SU-DHL-6 (cell line): ENCODE results near the gene ABHD17A.

Experiments
- H2AFZ ChIP-seq: fragments of 200-600 bp; sonication (generic); 2 replicates; pipeline ENCODE4 v1.6.1; 2014; ENCODE audit warnings: low read depth, mild to moderate bottlenecking, moderate library complexity, mixed read lengths, antibody characterized with exemption, low read length; ENCODE audit not compliant: severe bottlenecking
- H3F3A ChIP-seq: fragments of 200-600 bp; shearing (Covaris generic); 2 replicates; pipeline ENCODE4 v1.6.0; 2016; ENCODE audit warnings: antibody characterized with exemption, mild to moderate bottlenecking; ENCODE audit not compliant: insufficient read depth
- H3K27ac ChIP-seq: fragments of 200-600 bp; sonication (generic); 2 replicates; pipeline ENCODE4 v1.5.1; 2016; ENCODE audit warnings: low read depth, mild to moderate bottlenecking, low read length, moderate library complexity, mixed read lengths
- H3K27me3 ChIP-seq: fragments of 200-600 bp; sonication (generic), shearing (Covaris generic); 2 replicates; pipeline ENCODE4 v1.6.0; 2014; ENCODE audit warnings: mild to moderate bottlenecking, low read length
- H3K36me3 ChIP-seq: fragments of 200-600 bp; sonication (generic); 2 replicates; pipeline ENCODE4 v1.6.1; 2014; ENCODE audit warnings: mild to moderate bottlenecking, low read length, mixed read lengths
- H3K4me2 ChIP-seq: fragments of 300-600, 200-600 bp; shearing (Covaris generic), sonication (generic); 2 replicates; pipeline ENCODE4 v1.6.0; 2014; ENCODE audit warnings: low read length, low read depth, mild to moderate bottlenecking; ENCODE audit not compliant: poor library complexity, severe bottlenecking
- H3K4me3 ChIP-seq: fragments of 200-600 bp; sonication (generic); 2 replicates; pipeline ENCODE4 v1.5.1; 2014; ENCODE audit warnings: antibody characterized with exemption, low read length, mild to moderate bottlenecking, mixed read lengths; ENCODE audit not compliant: insufficient read depth, poor library complexity, severe bottlenecking
- H3K79me2 ChIP-seq: fragments of 200-600 bp; sonication (generic); 2 replicates; pipeline ENCODE4 v1.6.1; 2014; ENCODE audit warnings: mild to moderate bottlenecking, low read length, moderate library complexity; ENCODE audit not compliant: insufficient read depth
- H3K9ac ChIP-seq: fragments of 200-600 bp; sonication (generic); 2 replicates; pipeline ENCODE4 v1.7.0; 2014; ENCODE audit warnings: mild to moderate bottlenecking, low read length
- H3K9me2 ChIP-seq: fragments of 200-600 bp; sonication (generic); replicated peaks from 2 replicates; pipeline ENCODE4 v1.6.1; 2014; ENCODE audit warnings: low read length; ENCODE audit not compliant: insufficient read depth
- H3K9me3 ChIP-seq: fragments of 200-600 bp; sonication (generic); 2 replicates; pipeline ENCODE4 v1.6.1; 2014; ENCODE audit warnings: low read length, mixed read lengths; ENCODE audit not compliant: insufficient read depth
- H4K20me1 ChIP-seq: fragments of 200-600 bp; sonication (generic); 2 replicates; pipeline ENCODE4 v1.6.1; 2014; ENCODE audit warnings: low read depth, mild to moderate bottlenecking, antibody characterized with exemption, low read length, moderate library complexity, mixed read lengths
- CTCF ChIP-seq: fragments of 200-600 bp; sonication (generic); IDR thresholded peaks from one replicate; pipeline ENCODE4 v1.5.1; 2017; ENCODE audit warnings: antibody characterized with exemption, mild to moderate bottlenecking, low read length, moderate library complexity; ENCODE audit not compliant: insufficient read depth, poor library complexity, severe bottlenecking
- EZH2phosphoT487 ChIP-seq: fragments of 200-600 bp; sonication (generic), shearing (Covaris generic); conservative IDR thresholded peaks from 2 replicates; pipeline ENCODE4 v1.6.1; 2018; ENCODE audit warnings: mild to moderate bottlenecking, antibody characterized with exemption, low read length, moderate library complexity, mixed read lengths

ABHD17A gene

GRCh38 chr19:1833540-1833939 lies 51.8 kb downstream of the ABHD17A start:
- peaks cover 56% of the 10 kb centered on the region for H3K79me2 ChIP-seq

GRCh38 chr19:1832046-1832663 lies 53.1 kb downstream of the ABHD17A start:
- H3F3A ChIP-seq, result no peaks in the 10 kb centered on the region
- H3K9me3 ChIP-seq, result no peaks in the 10 kb centered on the region
- no peak for TF ChIP-seq EZH2phosphoT487
- no peak for TF ChIP-seq CTCF
- H3K36me3 ChIP-seq, result no peaks in the 10 kb centered on the region
- H3K79me2 ChIP-seq, result peaks cover 43% of the 10 kb centered on the region
- no peak overlapping the region for H3K9ac ChIP-seq
- no peak overlapping the region for H2AFZ ChIP-seq
- H4K20me1 ChIP-seq, result peaks cover 4% of the 10 kb centered on the region; the same call in 1 of the 2 replicates
- no peak overlapping the region for H3K4me2 ChIP-seq
- H3K27me3 ChIP-seq, result no peaks in the 10 kb centered on the region
- no peaks in the 10 kb centered on the region for H3K9me2 ChIP-seq
- no peak overlapping the region for H3K4me3 ChIP-seq
- no peak overlapping the region for H3K27ac ChIP-seq

More at GRCh38 chr19:1833540-1833939, 51.8 kb downstream of the ABHD17A start:
- Histone ChIP-seq H3K36me3 (no peaks in the 10 kb centered on the region), H4K20me1 (peaks cover 7% of the 10 kb centered on the region; the same call in 1 of the 2 replicates), H3K27ac (no peak overlapping the region), H3K4me3 (no peak overlapping the region), H3K4me2 (no peak overlapping the region), H2AFZ (no peak overlapping the region), H3K27me3 (no peaks in the 10 kb centered on the region), H3K9me2 (no peaks in the 10 kb centered on the region), H3F3A (no peaks in the 10 kb centered on the region), H3K9me3 (no peaks in the 10 kb centered on the region), H3K9ac (no peak overlapping the region)
- TF ChIP-seq EZH2phosphoT487, result no peak
- TF ChIP-seq CTCF, result no peak

GRCh38 chr19:1830978-1831377 lies 54.3 kb downstream of the ABHD17A start:
- TF ChIP-seq CTCF (no peak), EZH2phosphoT487 (no peak)
- Histone ChIP-seq H2AFZ (no peak overlapping the region), H3K36me3 (no peaks in the 10 kb centered on the region), H3K9ac (no peak overlapping the region), H3K4me2 (no peak overlapping the region), H3K9me3 (no peaks in the 10 kb centered on the region), H3K9me2 (no peaks in the 10 kb centered on the region), H3K4me3 (no peak overlapping the region), H4K20me1 (no peaks in the 10 kb centered on the region; the same call in 1 of the 2 replicates), H3K79me2 (peaks cover 31% of the 10 kb centered on the region), H3K27me3 (no peaks in the 10 kb centered on the region), H3K27ac (no peak overlapping the region), H3F3A (no peaks in the 10 kb centered on the region)
